Measurements from ENCODE around the gene PPAT. TPM values are rescaled to one million over a fixed set of nuclear protein-coding genes. Genes with fewer than 3 reads are reported as not detected.
"Not testable (repeated sequence)": the region's sequence is repeated elsewhere in the genome, so short reads cannot be mapped to it uniquely, and the experiment has no call there.

The PPAT gene
- 57.4 and 60.1 TPM in 2 replicates for total RNA-seq

- H3K36me3 Mint-ChIP-seq (ENCODE audit: low read depth) = peaks cover 23% of the 10 kb centered on the region
- intact Hi-C loops (cut with micrococcal nuclease) = loop anchor here (1.0 to 5.0 kb wide), 10 partner anchors 10 to 1088 kb away; partner anchors contain the start of genes AASDH, CEP135, REST and SRD5A3
- H3K27me3 Mint-ChIP-seq (ENCODE audit: insufficient read depth) = peaks cover 3% of the 10 kb centered on the region
- no peaks in the 10 kb centered on the region for H3K9me3 Mint-ChIP-seq
- peak within 1 kb of the TSS; percentile 99 for H3K27ac Mint-ChIP-seq
- DNase-seq (ENCODE audit: low spot score) = peak; percentile 98
- peak within 1 kb of the TSS; percentile 94 for H3K4me3 Mint-ChIP-seq
- H3K4me1 Mint-ChIP-seq (ENCODE audit: low read depth) = peaks cover 51% of the 10 kb centered on the region
These were observed at the start of gene PPAT for GRCh38 chr4:56435140-56435926. Gene PPAT, minus strand, starts transcription at chr4:56435615. Its CDS starts 138 bp downstream, at chr4:56435477.

GRCh38 chr4:56480691-56481090 is 45.3 kb upstream of the PPAT start:
- H3K4me1 Mint-ChIP-seq (ENCODE audit: low read depth) = no peaks in the 10 kb centered on the region
- peaks cover 46% of the 10 kb centered on the region for H3K36me3 Mint-ChIP-seq (ENCODE audit: low read depth)

GRCh38 chr4:56477192-56477702 is 41.8 kb upstream of the PPAT start:
- Mint-ChIP-seq H3K27me3 (ENCODE audit: insufficient read depth) (no peaks in the 10 kb centered on the region), H3K4me3 (no peak overlapping the region), H3K27ac (no peak overlapping the region), H3K9me3 (no peaks in the 10 kb centered on the region), H3K4me1 (ENCODE audit: low read depth) (no peaks in the 10 kb centered on the region), H3K36me3 (ENCODE audit: low read depth) (peaks cover 44% of the 10 kb centered on the region)
- intact Hi-C loops (cut with micrococcal nuclease) = no loop called here
- no peak for DNase-seq (ENCODE audit: low spot score)

More at GRCh38 chr4:56480691-56481090, 45.3 kb upstream of the PPAT start:
- no peak overlapping the region for H3K4me3 Mint-ChIP-seq
- no peaks in the 10 kb centered on the region for H3K27me3 Mint-ChIP-seq (ENCODE audit: insufficient read depth)
- intact Hi-C loops (cut with micrococcal nuclease) = no loop called here
- H3K27ac Mint-ChIP-seq = no peak overlapping the region
- no peak for DNase-seq (ENCODE audit: low spot score)
- H3K9me3 Mint-ChIP-seq = no peaks in the 10 kb centered on the region

GRCh38 chr4:56475917-56476316 is 40.5 kb upstream of the PPAT start:
- intact Hi-C loops (cut with micrococcal nuclease) = no loop called here
- H3K27me3 Mint-ChIP-seq (ENCODE audit: insufficient read depth) = no peaks in the 10 kb centered on the region
- no peak for DNase-seq (ENCODE audit: low spot score)
- peaks cover 53% of the 10 kb centered on the region for H3K36me3 Mint-ChIP-seq (ENCODE audit: low read depth)
- H3K4me1 Mint-ChIP-seq (ENCODE audit: low read depth) = no peaks in the 10 kb centered on the region
- H3K27ac Mint-ChIP-seq = no peak overlapping the region
- no peaks in the 10 kb centered on the region for H3K9me3 Mint-ChIP-seq
- no peak overlapping the region for H3K4me3 Mint-ChIP-seq

GRCh38 chr4:56469489-56470210 is 34.2 kb upstream of the PPAT start:
- H3K36me3 Mint-ChIP-seq (ENCODE audit: low read depth) = peaks cover 45% of the 10 kb centered on the region
- peak overlapping the region; percentile 74 for H3K27ac Mint-ChIP-seq
- intact Hi-C loops (cut with micrococcal nuclease) = loop anchor here (2.0 kb wide), 1 partner anchor 187 kb away; no protein-coding TSS in a partner anchor
- peaks cover 50% of the 10 kb centered on the region for H3K4me1 Mint-ChIP-seq (ENCODE audit: low read depth)
- DNase-seq (ENCODE audit: low spot score) = no peak
- H3K27me3 Mint-ChIP-seq (ENCODE audit: insufficient read depth) = no peaks in the 10 kb centered on the region
- H3K4me3 Mint-ChIP-seq = peak overlapping the region; percentile 98
- H3K9me3 Mint-ChIP-seq = no peaks in the 10 kb centered on the region

GRCh38 chr4:56468097-56468422 is 32.6 kb upstream of the PPAT start:
- Mint-ChIP-seq H3K9me3 (no peaks in the 10 kb centered on the region), H3K27ac (peak overlapping the region; percentile 75), H3K4me1 (ENCODE audit: low read depth) (peaks cover 60% of the 10 kb centered on the region), H3K4me3 (peak overlapping the region; percentile 98), H3K36me3 (ENCODE audit: low read depth) (peaks cover 42% of the 10 kb centered on the region), H3K27me3 (ENCODE audit: insufficient read depth) (no peaks in the 10 kb centered on the region)
- intact Hi-C loops (cut with micrococcal nuclease) = loop anchor here (2.0 kb wide), 1 partner anchor 189 kb away; no protein-coding TSS in a partner anchor
- peak; percentile 22 for DNase-seq (ENCODE audit: low spot score)

GRCh38 chr4:56467284-56468096 is 32.1 kb upstream of the PPAT start, which contains the start of gene SRP72:
Gene SRP72, plus strand, starts transcription at chr4:56467617. Its CDS starts 19 bp downstream, at chr4:56467636.
- Mint-ChIP-seq H3K4me3 (peak within 1 kb of the TSS; percentile 98), H3K27ac (peak within 1 kb of the TSS; percentile 99), H3K9me3 (no peaks in the 10 kb centered on the region), H3K27me3 (ENCODE audit: insufficient read depth) (no peaks in the 10 kb centered on the region), H3K36me3 (ENCODE audit: low read depth) (peaks cover 40% of the 10 kb centered on the region), H3K4me1 (ENCODE audit: low read depth) (peaks cover 60% of the 10 kb centered on the region)
- peak; percentile 88 for DNase-seq (ENCODE audit: low spot score)
- intact Hi-C loops (cut with micrococcal nuclease) = loop anchor here (1.0 to 2.0 kb wide), 9 partner anchors 31 to 519 kb away; partner anchors contain the start of genes AASDH, ARL9, CEP135 and NOA1

- Mint-ChIP-seq H3K27ac (peak overlapping the region; percentile 99), H3K36me3 (ENCODE audit: low read depth) (peaks cover 42% of the 10 kb centered on the region), H3K27me3 (ENCODE audit: insufficient read depth) (no peaks in the 10 kb centered on the region), H3K9me3 (no peaks in the 10 kb centered on the region), H3K4me1 (ENCODE audit: low read depth) (peaks cover 66% of the 10 kb centered on the region), H3K4me3 (peak overlapping the region; percentile 98)
- DNase-seq (ENCODE audit: low spot score) = no peak
- intact Hi-C loops (cut with micrococcal nuclease) = loop anchor here (1.0 to 2.0 kb wide), 9 partner anchors 31 to 518 kb away; partner anchors contain the start of genes AASDH, ARL9, CEP135 and NOA1
These were observed 31.5 kb upstream of the PPAT start for GRCh38 chr4:56466910-56467283.

- peak overlapping the region; percentile 98 for H3K4me3 Mint-ChIP-seq
- H3K27me3 Mint-ChIP-seq (ENCODE audit: insufficient read depth); H3K9me3 Mint-ChIP-seq; DNase-seq (ENCODE audit: low spot score): not testable (repeated sequence)
- H3K4me1 Mint-ChIP-seq (ENCODE audit: low read depth) = peaks cover 68% of the 10 kb centered on the region
- H3K27ac Mint-ChIP-seq = peak overlapping the region; percentile 99
- intact Hi-C loops (cut with micrococcal nuclease) = loop anchor here (1.0 to 2.0 kb wide), 3 partner anchors 78 to 518 kb away; partner anchors contain the start of gene CEP135
- H3K36me3 Mint-ChIP-seq (ENCODE audit: low read depth) = peaks cover 38% of the 10 kb centered on the region
These were observed 30.9 kb upstream of the PPAT start for GRCh38 chr4:56466296-56466761.

GRCh38 chr4:56465599-56466295 is 30.3 kb upstream of the PPAT start:
- intact Hi-C loops (cut with micrococcal nuclease) = loop anchor here (1.0 to 2.0 kb wide), 3 partner anchors 79 to 517 kb away; partner anchors contain the start of gene CEP135
- Mint-ChIP-seq H3K36me3 (ENCODE audit: low read depth) (peaks cover 39% of the 10 kb centered on the region), H3K9me3 (no peaks in the 10 kb centered on the region), H3K4me1 (ENCODE audit: low read depth) (peaks cover 68% of the 10 kb centered on the region), H3K4me3 (peak overlapping the region; percentile 98), H3K27me3 (ENCODE audit: insufficient read depth) (no peaks in the 10 kb centered on the region), H3K27ac (peak overlapping the region; percentile 99)
- DNase-seq (ENCODE audit: low spot score) = no peak

GRCh38 chr4:56464581-56464980 is 29.2 kb upstream of the PPAT start:
- Mint-ChIP-seq H3K27me3 (ENCODE audit: insufficient read depth) (no peaks in the 10 kb centered on the region), H3K9me3 (no peaks in the 10 kb centered on the region), H3K36me3 (ENCODE audit: low read depth) (peaks cover 43% of the 10 kb centered on the region), H3K4me1 (ENCODE audit: low read depth) (peaks cover 70% of the 10 kb centered on the region), H3K4me3 (peak overlapping the region; percentile 54), H3K27ac (peak overlapping the region; percentile 4)
- DNase-seq (ENCODE audit: low spot score) = no peak
- intact Hi-C loops (cut with micrococcal nuclease) = no loop called here

All from activated T-helper 1 cell treated with anti-CD3 and anti-CD28 coated beads, Interleukin-12 subunit alpha, Interleukin-12 subunit beta, Interleukin-2, Interleukin-4 antibody, amounts not matched to agents 30 ng/mL and 10 ng/mL and 1 ng/mL, durations not matched to agents 14 hours and 24 hours and 36 hours (primary cell).